Neural cell (in vitro differentiated cells): ENCODE data around the gene CAPN5. TPM values are rescaled to one million over a fixed set of nuclear protein-coding genes. Genes with fewer than 3 reads are reported as not detected.

Source experiments
- polyA plus RNA-seq: library from polyadenylated mRNA; depleted of rRNA; stranded (reverse); fragments of >200 nt; gene quantifications from 2 replicates; pipeline ENCODE4 v1.2.3, GENCODE V29; 2014

The CAPN5 gene
- polyA plus RNA-seq, 1 donor from 2014 or later, result 20.5 TPM

Other genes starting within 250 kb of the CAPN5 start
- gene ACER3, start 206.1 kb upstream of the CAPN5 start, polyA plus RNA-seq, result 14.9 and 17.0 TPM in 2 replicates
- not detected in 2 replicates for gene B3GNT6, start 32.6 kb upstream of the CAPN5 start, polyA plus RNA-seq
- gene OMP, start 35.9 kb downstream of the CAPN5 start, polyA plus RNA-seq, result not detected in 2 replicates
- gene MYO7A, start 61.3 kb downstream of the CAPN5 start, polyA plus RNA-seq, result 0.30 and 0.61 TPM in 2 replicates
- not detected in 2 replicates for gene GDPD4, start 234.7 kb downstream of the CAPN5 start, polyA plus RNA-seq